Measurements from ENCODE around the gene TAMALIN.
"Not testable (repeated sequence)": the region's sequence is repeated elsewhere in the genome, so short reads cannot be mapped to it uniquely, and the experiment has no call there.

The TAMALIN gene

DNA sequence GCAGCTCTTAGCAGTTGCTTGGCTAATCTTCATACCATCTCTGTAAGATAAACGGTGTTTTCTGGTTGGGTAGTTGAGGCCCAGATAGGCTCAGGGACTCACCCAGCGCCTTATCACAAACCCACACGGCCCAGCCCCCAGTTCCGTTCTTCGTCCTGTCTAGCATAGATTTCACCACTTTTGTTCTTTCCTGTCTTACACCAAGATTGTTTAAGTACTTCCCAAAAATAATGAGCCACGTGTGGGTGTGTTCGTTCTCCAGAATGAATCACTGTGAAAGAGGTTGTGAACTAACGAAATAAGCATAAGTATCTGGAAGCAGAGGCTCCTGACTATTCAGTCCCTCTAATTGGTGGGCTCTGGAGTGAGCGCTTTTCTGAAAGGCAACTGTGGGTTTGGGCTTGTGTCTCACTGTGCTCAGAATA, 33.9 kb upstream of the TAMALIN start:
- DNase-seq (ENCODE audit: low read depth), result peak; percentile 91
- TF ChIP-seq, protein P1, sequence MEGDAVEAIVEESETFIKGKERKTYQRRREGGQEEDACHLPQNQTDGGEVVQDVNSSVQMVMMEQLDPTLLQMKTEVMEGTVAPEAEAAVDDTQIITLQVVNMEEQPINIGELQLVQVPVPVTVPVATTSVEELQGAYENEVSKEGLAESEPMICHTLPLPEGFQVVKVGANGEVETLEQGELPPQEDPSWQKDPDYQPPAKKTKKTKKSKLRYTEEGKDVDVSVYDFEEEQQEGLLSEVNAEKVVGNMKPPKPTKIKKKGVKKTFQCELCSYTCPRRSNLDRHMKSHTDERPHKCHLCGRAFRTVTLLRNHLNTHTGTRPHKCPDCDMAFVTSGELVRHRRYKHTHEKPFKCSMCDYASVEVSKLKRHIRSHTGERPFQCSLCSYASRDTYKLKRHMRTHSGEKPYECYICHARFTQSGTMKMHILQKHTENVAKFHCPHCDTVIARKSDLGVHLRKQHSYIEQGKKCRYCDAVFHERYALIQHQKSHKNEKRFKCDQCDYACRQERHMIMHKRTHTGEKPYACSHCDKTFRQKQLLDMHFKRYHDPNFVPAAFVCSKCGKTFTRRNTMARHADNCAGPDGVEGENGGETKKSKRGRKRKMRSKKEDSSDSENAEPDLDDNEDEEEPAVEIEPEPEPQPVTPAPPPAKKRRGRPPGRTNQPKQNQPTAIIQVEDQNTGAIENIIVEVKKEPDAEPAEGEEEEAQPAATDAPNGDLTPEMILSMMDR (conservative IDR thresholded peaks at IDR 0.05; ENCODE audit: low read depth, low read length), result no peak
- no peak overlapping the region for H3K4me3 ChIP-seq (ENCODE audit: low read depth, low read length)

DNA sequence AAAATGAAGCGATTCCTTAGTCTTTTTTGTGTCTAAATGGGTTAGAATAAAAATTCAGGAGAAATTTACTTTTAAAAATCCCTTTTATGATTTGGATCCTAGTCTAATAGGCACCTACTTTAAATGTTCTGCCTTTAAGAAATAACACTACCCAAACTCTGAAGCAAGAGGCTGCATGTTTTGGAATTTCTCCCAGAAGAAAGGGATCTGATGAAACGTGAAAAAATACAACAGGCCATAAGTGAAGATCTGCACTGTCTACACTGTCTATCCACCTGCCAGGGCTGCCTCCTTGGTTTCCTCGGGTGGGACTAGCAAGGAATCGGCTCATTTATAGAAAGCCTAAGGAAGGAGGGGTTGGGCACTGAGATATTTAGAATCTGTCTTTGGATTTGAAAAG, 33.2 kb upstream of the TAMALIN start:
- TF ChIP-seq, protein P1 (conservative IDR thresholded peaks at IDR 0.05; ENCODE audit: low read depth, low read length), result no peak
- H3K4me3 ChIP-seq (ENCODE audit: low read depth, low read length), result no peak overlapping the region
- peak; percentile 66 for DNase-seq (ENCODE audit: low read depth)

DNA sequence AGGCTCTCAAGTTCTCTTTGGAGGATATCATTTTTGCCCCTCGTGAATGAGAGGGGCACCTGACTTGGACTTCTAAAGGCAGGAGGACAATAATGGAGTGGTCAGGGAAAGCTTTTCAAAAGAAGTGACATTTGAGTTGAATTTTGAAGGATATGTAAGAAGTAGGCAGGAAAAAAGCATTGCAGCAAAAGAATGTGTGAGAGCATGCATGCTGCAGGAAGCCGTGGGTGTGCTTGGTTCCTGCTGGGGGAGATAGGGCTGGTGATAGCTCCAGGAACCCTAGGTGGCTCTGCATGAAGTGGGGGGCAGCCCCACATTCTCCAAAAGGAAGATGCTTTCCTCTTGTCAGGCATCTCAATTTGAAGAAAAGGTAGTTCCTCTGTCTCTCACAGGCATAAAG, 32.1 kb upstream of the TAMALIN start:
- DNase-seq (ENCODE audit: low read depth), result no peak
- TF ChIP-seq, protein P1 (conservative IDR thresholded peaks at IDR 0.05; ENCODE audit: low read depth, low read length), result no peak
- no peak overlapping the region for H3K4me3 ChIP-seq (ENCODE audit: low read depth, low read length)

DNA sequence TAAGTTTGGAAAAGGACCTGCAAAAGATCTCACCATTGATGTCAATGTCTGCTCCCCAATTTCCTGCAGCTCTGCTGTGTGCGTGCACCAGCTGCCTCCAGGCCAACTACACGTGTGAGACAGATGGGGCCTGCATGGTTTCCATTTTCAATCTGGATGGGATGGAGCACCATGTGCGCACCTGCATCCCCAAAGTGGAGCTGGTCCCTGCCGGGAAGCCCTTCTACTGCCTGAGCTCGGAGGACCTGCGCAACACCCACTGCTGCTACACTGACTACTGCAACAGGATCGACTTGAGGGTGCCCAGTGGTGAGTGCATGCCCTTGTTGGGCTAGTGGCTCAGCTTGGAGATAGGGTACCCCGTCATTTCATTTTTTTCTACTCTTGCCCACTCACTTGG, 31.6 kb upstream of the TAMALIN start:
- no peak overlapping the region for H3K4me3 ChIP-seq (ENCODE audit: low read depth, low read length)
- TF ChIP-seq, protein P1 (conservative IDR thresholded peaks at IDR 0.05; ENCODE audit: low read depth, low read length), result no peak
- no peak for DNase-seq (ENCODE audit: low read depth)

DNA sequence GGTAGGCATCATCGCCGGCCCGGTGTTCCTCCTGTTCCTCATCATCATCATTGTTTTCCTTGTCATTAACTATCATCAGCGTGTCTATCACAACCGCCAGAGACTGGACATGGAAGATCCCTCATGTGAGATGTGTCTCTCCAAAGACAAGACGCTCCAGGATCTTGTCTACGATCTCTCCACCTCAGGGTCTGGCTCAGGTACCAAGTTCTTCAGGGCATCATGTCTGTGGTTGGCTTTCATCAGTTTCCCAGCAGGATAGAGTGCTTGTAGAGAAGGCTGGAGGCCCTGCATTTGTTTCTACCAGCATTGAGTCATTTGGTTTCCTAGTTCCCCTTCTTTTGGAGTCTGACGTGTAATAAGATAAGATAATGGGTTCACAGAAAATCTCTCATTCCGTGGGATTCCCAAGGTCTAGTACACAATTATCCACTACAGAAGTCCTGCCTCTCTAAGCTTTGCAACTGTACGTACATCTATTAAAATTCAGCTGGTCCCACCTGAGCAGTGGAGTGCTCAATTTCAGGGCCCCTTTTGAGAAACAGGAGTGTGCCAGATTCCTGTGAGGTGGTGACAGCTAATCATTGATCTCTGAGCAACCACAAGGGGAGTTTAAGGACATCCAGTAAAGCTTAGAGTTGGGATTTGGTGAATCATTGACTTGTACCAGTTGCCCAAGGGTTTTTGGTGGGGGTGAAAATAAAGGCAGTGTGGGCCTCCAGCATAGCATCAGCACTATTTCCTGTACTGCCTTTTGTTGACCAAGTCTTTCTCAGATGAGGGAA, 30.2 kb upstream of the TAMALIN start:
- TF ChIP-seq, protein P1 (conservative IDR thresholded peaks at IDR 0.05; ENCODE audit: low read depth, low read length), result no peak
- DNase-seq (ENCODE audit: low read depth), result peak; percentile 95

DNA sequence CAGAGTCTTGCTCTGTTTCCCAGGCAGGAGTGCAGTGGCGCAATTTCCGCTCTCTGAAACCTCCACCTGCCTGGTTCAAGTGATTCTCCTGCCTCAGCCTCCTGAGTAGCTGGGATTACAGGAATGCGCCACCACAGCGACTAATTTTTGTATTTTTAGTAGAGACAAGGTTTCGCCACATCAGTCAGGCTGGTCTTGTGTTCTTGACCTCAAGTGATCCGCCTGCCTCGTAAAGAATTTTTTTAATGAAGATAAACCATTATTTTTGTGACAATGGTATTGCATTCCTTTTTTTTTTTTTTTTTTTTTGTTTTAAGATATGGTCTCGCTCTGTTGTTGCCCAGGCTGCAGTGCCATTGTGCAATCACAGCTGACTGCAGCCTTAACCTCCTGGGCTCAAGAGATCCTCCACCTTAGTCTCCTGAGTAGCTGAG, 29.4 kb upstream of the TAMALIN start:
- H3K4me3 ChIP-seq (ENCODE audit: low read depth, low read length), result no peak overlapping the region
- DNase-seq (ENCODE audit: low read depth), result peak; percentile 64
- TF ChIP-seq, protein P1 (conservative IDR thresholded peaks at IDR 0.05; ENCODE audit: low read depth, low read length), result no peak

More for the DNA sequence above, 30.2 kb upstream of the TAMALIN start:
- H3K4me3 ChIP-seq (ENCODE audit: low read depth, low read length), result no peak overlapping the region

DNA sequence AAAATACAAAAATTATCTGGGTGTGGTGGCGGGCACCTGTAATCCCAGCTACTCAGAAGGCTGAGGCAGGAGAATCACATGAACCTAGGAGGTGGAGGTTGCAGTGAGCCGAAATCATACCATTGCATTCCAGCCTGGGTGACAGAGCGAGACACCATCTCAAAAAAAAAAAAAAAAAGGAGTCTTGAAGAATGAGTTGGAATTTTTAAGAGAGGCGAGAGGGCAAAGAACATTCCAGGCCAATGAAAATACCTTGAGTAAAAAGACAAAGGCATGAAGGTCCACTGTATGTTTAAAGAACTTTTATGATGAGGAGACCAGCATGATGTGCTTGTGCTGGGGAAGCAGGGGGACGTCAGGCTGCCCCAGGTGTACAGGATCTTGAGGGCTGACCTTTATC, 27.4 kb upstream of the TAMALIN start:
- not testable (repeated sequence) for H3K4me3 ChIP-seq (ENCODE audit: low read depth, low read length); DNase-seq (ENCODE audit: low read depth)
